Effector memory CD8-positive, alpha-beta T cell (primary cell): ENCODE data around the gene ODAD4.
"Not testable (repeated sequence)": the region's sequence is repeated elsewhere in the genome, so short reads cannot be mapped to it uniquely, and the experiment has no call there.

Source experiments
- ATAC-seq: fragments of 150-1000 bp; cut with Tn5 transposase; replicated peaks from 2 replicates; pipeline ENCODE4 v1.10.0; 2021; ENCODE audit warnings: mild to moderate bottlenecking, moderate library complexity
- DNase-seq, 3 experiments: peaks; one replicate each; pipeline ENCODE4 v3.0.0; 2021
- H3K27ac Mint-ChIP-seq, 2 donors: one replicate each; pipeline ENCODE4 v1.8.0; 2022; ENCODE audit warnings: mild to moderate bottlenecking in 2 of 2, mixed read lengths in 2 of 2, moderate library complexity in 2 of 2
- H3K27me3 Mint-ChIP-seq, 2 donors: one replicate each; pipeline ENCODE4 v1.8.0; 2022; ENCODE audit warnings: mixed read lengths in 2 of 2
- H3K36me3 Mint-ChIP-seq: one replicate; pipeline ENCODE4 v1.8.0; 2022; ENCODE audit warnings: mild to moderate bottlenecking, moderate library complexity, mixed read lengths; ENCODE audit not compliant: insufficient read depth
- H3K4me1 Mint-ChIP-seq, 2 donors: one replicate each; pipeline ENCODE4 v1.8.0; 2022; ENCODE audit warnings: low read depth in 2 of 2, mixed read lengths in 2 of 2
- H3K4me3 Mint-ChIP-seq, 2 donors: one replicate each; pipeline ENCODE4 v1.8.0; 2022; ENCODE audit warnings: mild to moderate bottlenecking in 2 of 2, mixed read lengths in 2 of 2, moderate library complexity in 2 of 2
- H3K9me3 Mint-ChIP-seq, 2 donors: one replicate each; pipeline ENCODE4 v1.8.0; 2022; ENCODE audit warnings: mixed read lengths in 2 of 2

Gene ODAD4

GRCh38 chr17:41996855-41997164 is 66.4 kb downstream of the ODAD4 start:
- Mint-ChIP-seq H3K27me3 (no peaks in the 10 kb centered on the region), H3K27ac (peak overlapping the region in 1 of 2 donors; percentile 60), H3K36me3 (peaks cover 90% of the 10 kb centered on the region), H3K4me3 (no peak overlapping the region), H3K9me3 (no peaks in the 10 kb centered on the region), H3K4me1 (peaks cover 0 to 3% of the 10 kb centered on the region in 2 donors)
- no peak for DNase-seq
- no peak for ATAC-seq

- no peak overlapping the region for H3K4me3 Mint-ChIP-seq
- H3K27me3 Mint-ChIP-seq: no peaks in the 10 kb centered on the region
- H3K4me1 Mint-ChIP-seq: peaks cover 5 to 13% of the 10 kb centered on the region in 2 donors
- H3K36me3 Mint-ChIP-seq: peaks cover 73% of the 10 kb centered on the region
- no peaks in the 10 kb centered on the region for H3K9me3 Mint-ChIP-seq
- ATAC-seq: no peak
- H3K27ac Mint-ChIP-seq: no peak overlapping the region
- DNase-seq: no peak
Measured at GRCh38 chr17:41998497-41998896, 68.1 kb downstream of the ODAD4 start.

GRCh38 chr17:42000413-42001133 is 70.2 kb downstream of the ODAD4 start:
- H3K9me3 Mint-ChIP-seq: no peaks in the 10 kb centered on the region
- ATAC-seq: no peak
- peaks cover 11 to 28% of the 10 kb centered on the region in 2 donors for H3K4me1 Mint-ChIP-seq
- H3K36me3 Mint-ChIP-seq: peaks cover 53% of the 10 kb centered on the region
- H3K27ac Mint-ChIP-seq: peak overlapping the region; percentile 53 to 75
- H3K4me3 Mint-ChIP-seq: no peak overlapping the region
- no peak for DNase-seq
- H3K27me3 Mint-ChIP-seq: no peaks in the 10 kb centered on the region

GRCh38 chr17:42001729-42002128 is 71.3 kb downstream of the ODAD4 start:
- Mint-ChIP-seq H3K4me1 (peaks cover 12 to 32% of the 10 kb centered on the region in 2 donors), H3K9me3 (no peaks in the 10 kb centered on the region), H3K27me3 (no peaks in the 10 kb centered on the region), H3K36me3 (peaks cover 43% of the 10 kb centered on the region), H3K4me3 (no peak overlapping the region), H3K27ac (peak overlapping the region in 1 of 2 donors; percentile 49)
- DNase-seq (no peak), ATAC-seq (no peak)

- Mint-ChIP-seq H3K9me3 (no peaks in the 10 kb centered on the region), H3K4me1 (peaks cover 15 to 34% of the 10 kb centered on the region in 2 donors), H3K4me3 (no peak overlapping the region), H3K27ac (peak overlapping the region in 1 of 2 donors; percentile 49), H3K27me3 (no peaks in the 10 kb centered on the region), H3K36me3 (peaks cover 43% of the 10 kb centered on the region)
- ATAC-seq (no peak), DNase-seq (no peak)
Measured at GRCh38 chr17:42002175-42002791, 71.9 kb downstream of the ODAD4 start.

- H3K36me3 Mint-ChIP-seq: peaks cover 41% of the 10 kb centered on the region
- peak overlapping the region in 1 of 2 donors; percentile 38 for H3K27ac Mint-ChIP-seq
- no peaks in the 10 kb centered on the region for H3K27me3 Mint-ChIP-seq
- H3K4me3 Mint-ChIP-seq: no peak overlapping the region
- H3K4me1 Mint-ChIP-seq: peaks cover 15 to 34% of the 10 kb centered on the region in 2 donors
- ATAC-seq (no peak), DNase-seq (no peak)
- no peaks in the 10 kb centered on the region for H3K9me3 Mint-ChIP-seq
Measured at GRCh38 chr17:42002792-42003301, 72.4 kb downstream of the ODAD4 start.

- H3K27ac Mint-ChIP-seq: peak overlapping the region in 1 of 2 donors; percentile 77
- peaks cover 25 to 48% of the 10 kb centered on the region in 2 donors for H3K4me1 Mint-ChIP-seq
- H3K27me3 Mint-ChIP-seq: no peaks in the 10 kb centered on the region
- DNase-seq: no peak
- no peak overlapping the region for H3K4me3 Mint-ChIP-seq
- H3K36me3 Mint-ChIP-seq: peaks cover 28% of the 10 kb centered on the region
- no peaks in the 10 kb centered on the region for H3K9me3 Mint-ChIP-seq
- no peak for ATAC-seq
Measured at GRCh38 chr17:42005166-42005565, 74.7 kb downstream of the ODAD4 start.

GRCh38 chr17:42009170-42009569 is 78.8 kb downstream of the ODAD4 start:
- Mint-ChIP-seq H3K27ac (peak overlapping the region in 1 of 2 donors; percentile 75), H3K4me3 (no peak overlapping the region), H3K27me3 (no peaks in the 10 kb centered on the region), H3K9me3 (no peaks in the 10 kb centered on the region), H3K36me3 (peaks cover 21% of the 10 kb centered on the region), H3K4me1 (peaks cover 40 to 67% of the 10 kb centered on the region in 2 donors)
- ATAC-seq (no peak), DNase-seq (no peak)

GRCh38 chr17:42010266-42010680 is 79.9 kb downstream of the ODAD4 start:
- peak overlapping the region in 1 of 2 donors; percentile 84 for H3K27ac Mint-ChIP-seq
- H3K4me3 Mint-ChIP-seq, H3K27me3 Mint-ChIP-seq, DNase-seq, ATAC-seq, H3K9me3 Mint-ChIP-seq: not testable (repeated sequence)
- peaks cover 25% of the 10 kb centered on the region for H3K36me3 Mint-ChIP-seq
- H3K4me1 Mint-ChIP-seq: peaks cover 40 to 63% of the 10 kb centered on the region in 2 donors

GRCh38 chr17:42010898-42011516 is 80.6 kb downstream of the ODAD4 start:
- DNase-seq: no peak
- ATAC-seq: no peak
- Mint-ChIP-seq H3K4me3 (no peak overlapping the region), H3K9me3 (no peaks in the 10 kb centered on the region), H3K4me1 (peaks cover 44 to 63% of the 10 kb centered on the region in 2 donors), H3K27ac (peak overlapping the region in 1 of 2 donors; percentile 9), H3K36me3 (peaks cover 31% of the 10 kb centered on the region), H3K27me3 (no peaks in the 10 kb centered on the region)

GRCh38 chr17:42012363-42012762 is 81.9 kb downstream of the ODAD4 start:
- not testable (repeated sequence) for H3K27ac Mint-ChIP-seq, H3K27me3 Mint-ChIP-seq, ATAC-seq, H3K9me3 Mint-ChIP-seq, DNase-seq
- Mint-ChIP-seq H3K36me3 (peaks cover 33% of the 10 kb centered on the region), H3K4me1 (peaks cover 52 to 67% of the 10 kb centered on the region in 2 donors), H3K4me3 (peak overlapping the region in 1 of 2 donors; percentile 25)

- Mint-ChIP-seq H3K4me1 (peaks cover 61 to 79% of the 10 kb centered on the region in 2 donors), H3K4me3 (peak overlapping the region in 1 of 2 donors; percentile 35), H3K36me3 (peaks cover 25% of the 10 kb centered on the region), H3K27ac (peak overlapping the region in 1 of 2 donors; percentile 65)
- not testable (repeated sequence) for ATAC-seq, H3K27me3 Mint-ChIP-seq, H3K9me3 Mint-ChIP-seq, DNase-seq
Measured at GRCh38 chr17:42013740-42014139, 83.3 kb downstream of the ODAD4 start.
